Measurements from ENCODE around the gene EDNRB.
"Not testable (repeated sequence)": the region's sequence is repeated elsewhere in the genome, so short reads cannot be mapped to it uniquely, and the experiment has no call there.

Gene EDNRB

DNA sequence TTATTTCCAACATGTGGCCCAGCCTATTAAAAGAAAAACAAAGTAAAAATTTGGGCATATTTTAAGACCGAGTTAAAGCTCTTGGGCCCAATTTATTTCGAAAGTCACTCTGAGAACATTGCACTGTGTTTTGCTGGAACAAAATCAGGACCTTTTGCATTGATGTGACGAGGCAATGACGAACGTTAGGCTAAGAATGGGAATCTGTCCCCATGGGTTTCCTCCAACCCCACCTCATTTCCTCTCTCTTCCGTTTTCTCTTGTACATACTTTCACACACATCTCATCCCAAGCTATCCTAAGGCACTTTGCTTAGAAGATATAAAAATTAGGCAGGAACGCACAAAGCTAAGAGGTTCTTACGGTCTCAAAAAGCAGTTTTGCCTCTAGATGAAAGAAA, 22.1 kb downstream of the EDNRB start:
- DNase-seq = no peak

DNA sequence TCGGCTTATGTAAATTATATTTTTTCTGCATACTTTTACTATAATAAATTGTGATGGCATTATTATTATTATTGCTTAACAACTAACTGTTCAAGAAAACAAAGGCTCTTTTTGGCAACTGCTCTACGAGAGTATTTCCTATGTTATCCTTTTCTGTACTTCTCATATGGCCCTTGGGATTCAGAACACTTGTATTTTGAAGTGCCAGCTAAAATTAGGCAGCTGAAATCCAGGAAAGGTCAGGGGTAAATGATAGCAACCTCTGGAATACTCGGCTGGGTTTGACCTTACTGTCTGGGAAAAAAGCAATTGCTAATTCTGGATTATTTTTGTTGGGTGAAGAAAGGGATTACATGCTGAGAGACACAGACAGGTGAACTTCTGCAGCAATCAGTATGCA, 23.9 kb downstream of the EDNRB start:
- DNase-seq = no peak

DNA sequence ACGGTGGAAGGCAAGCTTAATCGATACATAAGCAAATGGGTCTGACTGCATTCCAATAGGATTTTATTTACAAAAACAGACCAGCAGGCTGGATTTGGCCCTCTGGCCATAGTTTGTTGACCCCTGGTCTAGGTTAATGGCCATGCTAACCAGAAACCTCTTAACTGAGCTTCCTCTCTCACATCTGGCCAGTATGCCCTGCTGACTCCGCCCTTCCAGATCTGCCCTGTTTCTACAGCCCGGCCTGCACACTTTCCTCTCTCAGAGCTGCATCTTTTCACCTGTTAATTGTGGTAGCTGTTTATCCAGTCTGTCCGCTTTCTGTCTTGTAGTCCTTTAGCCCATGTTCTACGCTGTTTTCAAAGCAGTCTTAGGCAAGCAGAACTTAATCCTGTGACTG, 25.6 kb downstream of the EDNRB start:
- no peak for DNase-seq

DNA sequence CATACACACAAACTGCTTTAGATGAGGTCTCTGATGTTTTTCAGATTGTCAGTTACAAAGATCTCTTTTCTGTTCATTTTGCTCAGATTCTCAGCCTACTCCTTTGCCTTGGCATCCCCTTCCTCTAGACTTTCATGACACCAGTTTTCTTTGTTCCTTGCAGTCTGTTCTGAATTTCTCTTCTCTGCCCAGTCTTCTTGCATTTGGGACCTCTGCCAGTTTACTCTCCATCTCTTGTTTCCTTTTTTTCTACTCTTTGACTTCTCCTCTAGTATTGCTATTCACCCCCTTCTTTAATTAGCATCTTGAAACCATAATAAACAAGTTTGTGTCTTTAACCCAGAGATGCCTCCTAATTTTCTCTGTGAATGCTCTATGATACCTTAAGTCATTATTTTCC, 26.1 kb downstream of the EDNRB start:
- DNase-seq = no peak

DNA sequence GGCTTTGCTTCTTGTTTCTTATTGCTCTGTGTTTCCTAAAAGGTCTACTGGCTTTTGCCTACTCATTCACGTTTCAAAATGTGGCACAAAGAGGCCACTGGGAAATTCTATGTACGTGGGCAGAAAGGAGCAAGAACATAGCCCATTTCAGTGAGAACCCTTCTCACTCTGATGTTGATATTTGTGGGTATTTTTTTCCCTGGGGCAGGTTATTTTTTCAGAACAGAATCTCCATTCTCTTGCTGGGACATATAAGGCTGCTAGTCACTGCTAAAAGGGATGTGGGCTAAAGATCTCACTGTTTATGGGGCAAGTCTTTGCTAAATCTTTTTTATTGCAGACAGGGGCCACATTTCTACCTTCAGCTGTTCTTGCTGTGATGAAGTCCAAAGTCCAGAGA, 27.1 kb downstream of the EDNRB start:
- DNase-seq = no peak

DNA sequence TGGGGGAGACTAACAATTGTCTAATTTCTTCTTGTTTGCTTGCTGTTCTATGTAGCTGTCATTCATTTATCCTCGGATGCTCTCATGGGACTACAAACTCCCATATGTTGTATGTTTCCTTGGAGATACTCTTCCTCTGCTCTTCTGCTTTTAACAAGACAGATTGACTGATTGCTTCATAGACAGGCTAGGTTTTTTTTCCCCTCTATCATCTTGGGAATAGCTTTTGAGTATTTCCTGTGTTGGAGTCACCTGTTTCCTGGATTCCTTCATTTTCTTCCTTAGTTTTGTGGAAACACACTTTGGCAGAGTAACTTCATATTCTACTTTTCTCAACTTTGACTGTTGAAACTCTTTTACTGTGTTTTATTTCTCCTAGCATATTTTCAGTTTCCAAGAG, 27.6 kb downstream of the EDNRB start:
- DNase-seq = no peak

DNA sequence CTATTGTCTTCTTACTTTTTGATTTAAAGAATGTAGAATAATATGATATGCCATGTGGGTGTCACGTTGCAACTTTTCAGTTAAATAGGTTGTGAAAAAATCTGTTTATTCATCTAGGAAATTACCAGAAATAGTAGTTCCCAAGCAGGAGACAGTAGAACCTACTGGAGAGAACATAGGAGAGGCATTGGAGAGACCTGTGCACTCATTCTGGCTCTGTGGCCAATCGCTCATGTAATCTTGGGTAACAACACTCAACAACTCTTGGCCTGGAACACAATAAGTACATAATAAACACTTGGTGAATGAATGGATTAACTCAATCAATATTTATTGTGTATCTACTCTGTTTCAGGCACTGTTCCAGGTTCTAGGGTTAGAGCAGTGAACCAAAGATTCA, 35.3 kb downstream of the EDNRB start:
- no peak for DNase-seq

DNA sequence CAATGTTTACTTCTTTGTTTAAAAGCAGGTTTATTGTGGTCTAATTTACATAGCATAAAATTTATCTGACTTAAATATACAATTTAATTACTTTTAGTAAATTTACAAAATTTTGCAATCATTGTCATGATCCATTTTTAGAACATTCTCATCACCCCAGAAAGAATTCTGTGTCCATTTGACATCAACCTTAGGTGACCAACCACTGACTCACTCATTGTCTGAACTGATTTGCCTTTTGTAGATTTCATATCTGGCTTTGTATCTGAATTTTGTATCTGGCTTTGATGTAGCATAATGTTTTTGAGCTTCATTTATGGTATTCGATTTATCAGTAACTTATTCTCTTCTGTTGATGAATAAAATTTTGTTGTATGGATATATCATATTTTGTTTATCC, 40.4 kb downstream of the EDNRB start:
- no peak for DNase-seq

DNA sequence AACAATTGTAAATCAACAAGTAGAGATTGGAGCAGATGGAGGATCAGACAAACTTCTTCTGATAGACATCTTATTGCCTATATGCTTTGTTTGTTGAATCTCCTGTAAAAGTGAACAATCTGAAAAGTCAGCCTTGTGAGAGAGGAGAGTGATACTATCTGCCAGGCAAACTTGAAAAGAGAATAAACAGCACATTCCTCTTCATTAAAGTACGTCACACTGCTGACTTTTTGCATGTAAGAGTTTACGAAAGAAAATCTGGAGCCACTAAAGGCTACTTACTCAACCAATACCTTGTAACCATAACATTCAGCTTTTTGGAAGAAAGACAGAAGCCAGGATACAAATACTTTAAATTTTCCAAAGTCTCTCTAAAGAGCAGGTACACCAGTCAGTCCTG, 42.5 kb downstream of the EDNRB start:
- DNase-seq = no peak

DNA sequence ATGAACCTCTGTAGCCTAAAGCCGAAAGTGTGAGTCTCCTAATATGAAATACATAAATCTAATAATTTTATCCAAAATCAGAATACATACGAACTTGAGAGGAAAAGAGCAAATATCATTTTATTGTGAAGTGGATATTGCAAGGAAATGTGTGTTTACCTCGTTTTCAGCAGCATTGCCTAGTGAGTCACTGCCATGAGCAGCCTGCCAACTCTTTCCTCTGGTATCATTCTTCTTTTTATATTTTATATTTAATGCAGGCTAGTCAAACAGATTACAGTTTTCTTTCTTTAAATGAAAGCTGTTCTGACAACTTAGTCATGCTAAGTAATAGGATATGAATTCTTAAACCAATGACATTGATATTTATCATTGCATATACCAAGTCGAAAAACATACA, 44.2 kb downstream of the EDNRB start:
- no peak for DNase-seq

DNA sequence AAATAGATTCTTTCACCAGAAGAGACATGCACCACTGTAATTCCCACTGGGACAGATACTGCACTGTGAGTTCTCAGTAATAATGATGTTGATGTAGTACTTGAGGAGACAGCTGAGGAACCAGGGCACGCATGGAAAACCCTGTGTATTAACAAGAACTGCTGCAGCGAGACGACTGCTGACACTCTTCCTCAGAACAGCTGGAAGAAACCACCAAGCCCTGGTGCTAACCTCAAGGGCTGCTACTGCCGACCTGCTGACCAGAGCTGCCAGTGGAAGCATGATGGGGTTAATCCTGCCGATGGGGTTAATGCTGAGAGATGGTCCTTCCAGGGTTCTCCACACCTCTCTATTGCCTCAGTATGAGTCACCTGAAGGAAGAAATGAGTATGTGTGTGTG, 45.6 kb downstream of the EDNRB start:
- no peak for DNase-seq

DNA sequence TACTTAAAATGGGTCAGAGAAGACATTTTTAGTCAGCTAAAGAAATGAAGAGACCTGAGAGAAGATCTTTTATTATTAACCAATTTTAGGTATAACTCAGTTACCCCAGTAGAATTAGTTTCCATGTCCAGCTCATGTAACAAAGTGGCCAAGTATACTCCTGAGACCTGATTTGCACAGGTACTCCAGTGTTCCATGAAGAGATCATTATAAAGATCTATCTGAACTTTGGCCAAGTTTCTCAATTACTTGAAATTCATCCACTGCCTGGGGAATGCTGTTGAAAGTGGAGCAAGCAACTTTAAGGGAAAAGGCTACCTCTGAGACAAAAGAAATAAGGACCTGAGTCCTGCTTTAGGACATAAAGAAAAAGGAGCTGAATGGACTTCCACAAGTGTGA, 47.0 kb downstream of the EDNRB start:
- DNase-seq = no peak

DNA sequence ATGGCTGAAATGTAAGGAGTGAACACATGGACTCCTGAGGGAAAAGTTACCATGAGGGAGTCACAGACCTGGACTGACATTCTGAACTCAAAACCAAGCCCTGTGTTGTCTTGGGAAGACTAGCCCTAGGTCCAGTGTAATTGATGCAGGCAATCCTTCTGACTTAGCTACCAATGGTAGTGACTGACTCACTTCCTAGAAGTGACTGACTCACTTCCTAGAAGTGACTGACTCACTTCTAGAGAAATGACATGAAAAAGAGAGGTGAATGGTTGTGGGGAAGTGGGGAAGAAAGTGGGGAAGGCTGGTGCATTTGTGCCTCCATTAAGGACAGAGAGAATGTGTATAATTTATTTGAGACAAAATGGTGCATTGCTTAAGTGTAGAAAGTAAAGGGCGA, 49.9 kb downstream of the EDNRB start:
- DNase-seq = no peak

DNA sequence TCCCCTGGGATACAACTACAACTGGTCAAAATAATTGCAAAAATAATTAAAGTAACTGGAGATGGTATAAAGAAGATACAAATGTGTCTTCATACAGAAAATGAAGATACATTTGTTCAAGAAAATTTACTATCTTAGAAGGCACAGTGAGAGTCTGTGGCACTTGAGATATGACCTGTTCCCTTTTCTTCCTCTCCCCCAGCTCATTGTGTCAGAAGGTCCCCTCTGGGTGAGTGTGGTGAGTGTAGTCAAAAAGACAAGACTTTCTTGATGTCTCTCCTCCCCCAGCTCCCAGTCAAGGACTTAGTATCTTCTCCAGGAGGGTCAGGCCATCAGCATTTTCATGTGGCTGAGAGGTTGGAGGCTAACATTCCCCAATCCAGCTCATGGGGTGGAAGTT, 51.7 kb downstream of the EDNRB start:
- no peak for DNase-seq

DNA sequence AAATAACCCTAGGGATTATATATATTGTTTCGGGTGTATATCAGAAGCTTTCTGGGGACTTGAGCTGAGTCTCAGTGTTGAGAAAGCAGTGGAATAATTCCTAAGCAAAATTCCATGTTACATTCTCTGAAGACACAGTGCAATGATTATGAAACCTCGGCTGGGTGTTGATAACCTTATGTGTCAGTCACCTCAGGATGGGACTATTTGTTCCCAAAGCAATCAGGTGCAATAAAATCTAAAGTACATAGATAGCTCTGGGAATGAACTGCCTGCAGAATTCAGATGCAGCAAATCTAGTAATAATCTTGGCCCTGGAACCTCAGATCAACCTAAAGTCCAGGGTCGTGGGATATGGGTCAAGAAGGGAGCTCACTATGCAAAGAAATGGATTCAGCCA, 53.0 kb downstream of the EDNRB start:
- DNase-seq = no peak

DNA sequence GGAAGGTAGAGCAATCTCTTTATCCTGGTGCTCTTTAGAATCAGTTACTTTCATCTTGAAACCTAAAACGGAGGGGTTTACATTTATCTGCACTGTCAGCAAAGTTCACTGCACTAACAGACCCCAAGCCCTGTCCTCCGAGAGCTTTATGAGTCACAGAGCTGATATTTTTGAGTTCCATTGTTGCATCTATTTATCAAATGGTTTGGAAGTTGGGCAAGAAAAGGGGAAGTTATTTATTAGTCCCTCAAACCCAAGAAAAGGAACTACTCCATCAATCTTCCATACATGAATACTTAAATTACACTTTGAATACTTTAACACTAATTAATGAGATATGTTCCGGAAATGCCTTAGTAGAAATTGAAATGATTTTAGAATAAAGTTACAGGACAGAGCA, 55.5 kb downstream of the EDNRB start:
- no peak for DNase-seq

DNA sequence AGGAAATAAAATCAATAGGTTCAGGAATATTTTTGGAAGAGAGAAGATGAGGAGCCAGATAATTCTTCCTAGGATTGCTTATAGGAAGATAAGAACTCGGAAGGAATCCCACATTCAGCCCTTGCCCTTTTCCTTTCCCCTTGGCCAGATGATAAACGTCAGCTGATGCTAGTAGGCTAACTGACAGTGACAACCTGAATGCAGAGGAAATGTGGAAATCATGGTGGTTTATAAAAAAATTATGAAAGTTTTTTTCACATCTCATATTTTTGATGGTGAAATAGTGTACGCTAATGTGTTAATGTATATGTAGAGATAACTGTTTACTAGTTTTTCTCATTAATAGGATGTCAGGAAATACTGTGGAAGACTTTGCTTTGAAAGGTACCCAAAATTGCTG, 56.9 kb downstream of the EDNRB start:
- DNase-seq = no peak

DNA sequence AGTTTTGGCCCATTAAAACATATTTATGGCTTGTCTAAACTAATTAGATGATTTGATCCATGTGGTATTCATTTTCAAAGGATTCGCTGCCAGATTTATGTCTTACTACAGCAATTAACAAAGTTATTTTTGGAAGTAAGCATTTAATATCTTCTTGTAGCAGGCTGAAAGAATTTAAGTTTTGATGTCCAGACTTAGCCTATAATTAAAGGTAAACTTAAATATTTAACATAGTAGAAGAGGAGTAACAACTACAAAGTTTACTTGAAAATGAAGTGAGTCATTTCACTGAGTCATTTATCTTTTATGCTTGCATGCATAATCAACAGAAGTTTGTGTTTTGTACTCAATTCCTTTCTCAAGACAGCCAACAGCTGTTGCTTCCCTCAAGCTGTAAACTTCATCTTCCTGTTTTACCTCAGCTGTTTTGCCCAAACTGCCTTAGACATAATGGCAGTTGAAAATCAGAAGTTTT, 58.1 kb downstream of the EDNRB start:
- DNase-seq = no peak

DNA sequence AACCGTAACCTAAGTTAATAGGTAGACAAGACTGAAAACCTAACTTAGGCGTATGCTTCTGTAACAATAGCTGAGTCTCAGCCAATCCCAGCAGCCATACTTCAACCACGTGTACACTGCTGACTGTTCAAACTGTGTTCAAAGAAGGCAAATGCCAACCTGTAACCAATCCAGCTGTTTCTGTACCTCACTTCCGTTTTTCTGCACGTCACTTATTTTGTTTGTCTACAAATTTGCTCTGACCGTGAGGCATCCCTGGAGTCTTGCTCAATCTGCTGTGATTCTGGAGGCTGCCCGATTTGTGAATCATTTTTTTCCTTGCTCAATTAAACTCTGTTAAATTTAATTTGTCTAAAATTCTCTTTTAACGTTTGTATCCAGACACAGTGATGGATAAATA, 59.2 kb downstream of the EDNRB start:
- no peak for DNase-seq

DNA sequence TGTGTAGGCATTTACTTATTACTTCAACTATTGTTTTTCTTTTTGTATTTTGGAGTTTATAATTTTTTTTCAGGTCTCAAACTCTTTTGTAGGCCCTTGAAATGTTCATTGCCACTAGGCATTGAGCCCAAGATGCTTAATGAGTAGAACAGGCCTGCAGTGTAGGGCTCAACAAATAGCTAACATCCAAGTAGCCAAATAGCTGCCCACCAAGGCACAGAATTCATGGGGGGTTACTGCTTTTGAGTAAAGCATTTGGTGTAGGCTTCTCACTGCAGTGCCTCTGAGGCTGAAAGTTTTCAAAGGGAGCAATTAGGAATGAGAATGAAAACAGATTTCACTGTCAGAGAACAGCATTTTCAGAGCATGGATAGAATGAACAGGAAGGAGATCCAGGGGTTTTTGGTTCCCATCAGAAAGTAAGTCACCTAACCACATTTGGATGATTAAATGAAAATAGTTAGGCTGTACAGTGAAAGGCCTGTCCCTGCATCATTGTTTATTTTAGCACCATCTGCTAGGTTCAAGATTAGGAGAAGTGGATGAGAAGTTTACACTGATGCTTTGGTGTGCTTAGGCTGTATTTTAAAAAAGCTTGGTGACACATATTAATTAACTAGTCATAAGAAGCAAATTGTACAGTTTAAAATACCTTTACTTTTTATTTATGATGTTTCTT, 61.0 kb downstream of the EDNRB start:
- DNase-seq = no peak

DNA sequence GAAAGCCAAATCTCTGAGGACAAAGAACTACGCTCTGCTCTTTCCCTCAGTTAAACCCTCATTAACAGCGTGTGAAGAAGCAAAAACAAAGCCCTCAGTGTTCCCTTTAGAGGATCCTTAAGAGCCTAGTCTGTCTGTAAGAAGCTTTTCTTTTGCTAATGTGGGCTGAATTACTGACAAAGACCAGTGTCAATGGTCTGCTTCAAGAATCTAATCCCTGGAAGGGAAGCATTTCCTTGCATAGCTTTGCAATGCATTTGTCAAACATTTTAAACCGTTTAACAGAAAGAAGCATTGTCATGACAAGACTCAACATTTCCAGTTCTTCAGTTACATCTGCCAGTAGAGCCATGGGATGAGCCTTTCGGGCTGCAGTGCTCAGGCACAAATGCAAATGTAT, 64.9 kb downstream of the EDNRB start:
- no peak for DNase-seq

DNA sequence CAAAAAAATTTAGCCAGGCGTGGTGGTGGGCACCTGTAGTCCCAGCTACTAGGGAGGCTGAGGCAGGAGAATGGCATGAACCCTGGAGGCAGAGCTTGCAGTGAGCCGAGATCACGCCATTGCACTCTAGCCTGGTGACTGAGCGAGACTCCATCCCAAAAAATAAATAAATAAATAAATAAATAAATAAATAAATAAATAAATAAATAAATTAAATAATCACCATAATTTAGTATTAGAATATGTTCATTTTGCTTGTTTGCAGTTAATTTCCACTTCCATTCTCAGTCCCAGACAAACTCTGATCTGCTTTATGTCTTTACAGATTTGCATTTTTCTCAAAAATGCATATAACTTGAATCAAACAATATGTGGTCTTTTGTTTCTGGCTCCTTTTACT, 70.6 kb downstream of the EDNRB start:
- not testable (repeated sequence) for DNase-seq

DNA sequence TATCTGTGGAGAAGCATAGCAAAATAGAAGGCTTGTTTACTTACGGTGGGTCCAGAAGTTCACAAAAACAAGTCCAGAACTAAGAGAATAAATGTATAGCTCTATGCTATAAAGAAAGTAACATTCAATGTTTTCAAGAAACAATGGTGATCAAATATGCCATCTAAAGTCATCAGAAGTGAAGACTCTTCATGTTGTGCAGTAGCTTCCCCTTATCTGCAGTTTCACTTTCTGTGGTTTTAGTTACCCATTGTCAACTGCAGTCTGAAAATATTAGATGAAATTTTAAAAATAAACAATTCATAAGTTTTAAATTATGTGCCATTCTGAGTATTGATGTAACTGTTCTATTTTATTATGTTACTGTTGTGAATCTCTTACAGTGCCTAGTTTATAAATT, 72.5 kb downstream of the EDNRB start:
- no peak for DNase-seq

Measured in NCI-H1105 (cell line).